Measurements from ENCODE around the gene DKC1.
"Not testable (repeated sequence)": the region's sequence is repeated elsewhere in the genome, so short reads cannot be mapped to it uniquely, and the experiment has no call there.

Gene DKC1

DNA sequence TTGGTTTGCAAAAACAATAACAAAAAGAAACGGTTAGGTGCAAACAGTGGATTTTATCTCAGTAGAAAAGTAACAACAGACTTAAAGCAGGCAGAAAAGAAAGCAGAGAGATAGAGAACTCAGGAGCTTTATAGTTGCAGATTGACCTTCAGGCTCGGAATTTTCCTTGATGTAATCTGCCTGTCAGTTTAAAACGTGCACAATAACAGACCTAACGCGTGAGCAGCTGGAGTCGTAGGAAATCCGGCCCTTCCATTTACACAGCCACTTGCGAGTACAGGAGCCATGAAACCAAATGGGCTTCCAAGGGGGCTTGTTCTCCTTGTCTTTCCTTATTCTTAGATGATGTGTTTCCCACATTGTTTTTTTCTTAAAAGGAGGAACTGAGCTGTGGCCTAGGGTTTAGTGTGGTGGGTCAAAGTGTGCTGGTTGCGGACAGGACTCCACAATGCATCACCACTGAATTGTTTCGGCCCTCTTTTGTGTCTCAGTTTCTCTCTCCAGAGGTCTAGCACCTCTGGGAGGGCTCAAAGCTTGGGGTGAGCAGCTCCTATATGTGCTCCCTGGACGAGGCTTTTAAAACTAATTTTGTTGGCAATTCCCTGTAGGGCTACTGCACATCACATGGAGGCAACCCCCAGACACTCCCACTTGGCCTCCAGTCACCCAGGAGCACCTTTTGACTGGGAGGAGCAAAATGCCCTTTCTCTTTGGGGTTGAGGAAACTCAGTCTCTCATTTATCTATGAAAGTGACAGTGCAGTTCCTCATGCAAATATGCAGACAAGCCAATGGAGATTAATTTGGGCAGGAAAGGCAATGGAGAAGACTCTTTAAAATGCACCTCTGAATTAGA is 56.5 kb downstream of the DKC1 start:
- no peak overlapping the region for H3K4me3 ChIP-seq (ENCODE audit: low read depth, low read length)
- TF ChIP-seq, protein P1, sequence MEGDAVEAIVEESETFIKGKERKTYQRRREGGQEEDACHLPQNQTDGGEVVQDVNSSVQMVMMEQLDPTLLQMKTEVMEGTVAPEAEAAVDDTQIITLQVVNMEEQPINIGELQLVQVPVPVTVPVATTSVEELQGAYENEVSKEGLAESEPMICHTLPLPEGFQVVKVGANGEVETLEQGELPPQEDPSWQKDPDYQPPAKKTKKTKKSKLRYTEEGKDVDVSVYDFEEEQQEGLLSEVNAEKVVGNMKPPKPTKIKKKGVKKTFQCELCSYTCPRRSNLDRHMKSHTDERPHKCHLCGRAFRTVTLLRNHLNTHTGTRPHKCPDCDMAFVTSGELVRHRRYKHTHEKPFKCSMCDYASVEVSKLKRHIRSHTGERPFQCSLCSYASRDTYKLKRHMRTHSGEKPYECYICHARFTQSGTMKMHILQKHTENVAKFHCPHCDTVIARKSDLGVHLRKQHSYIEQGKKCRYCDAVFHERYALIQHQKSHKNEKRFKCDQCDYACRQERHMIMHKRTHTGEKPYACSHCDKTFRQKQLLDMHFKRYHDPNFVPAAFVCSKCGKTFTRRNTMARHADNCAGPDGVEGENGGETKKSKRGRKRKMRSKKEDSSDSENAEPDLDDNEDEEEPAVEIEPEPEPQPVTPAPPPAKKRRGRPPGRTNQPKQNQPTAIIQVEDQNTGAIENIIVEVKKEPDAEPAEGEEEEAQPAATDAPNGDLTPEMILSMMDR (IDR thresholded peaks at IDR 0.05; ENCODE audit: control insufficient read depth, extremely low read depth, insufficient read depth), result no peak
- no peak for DNase-seq (ENCODE audit: low read depth)

DNA sequence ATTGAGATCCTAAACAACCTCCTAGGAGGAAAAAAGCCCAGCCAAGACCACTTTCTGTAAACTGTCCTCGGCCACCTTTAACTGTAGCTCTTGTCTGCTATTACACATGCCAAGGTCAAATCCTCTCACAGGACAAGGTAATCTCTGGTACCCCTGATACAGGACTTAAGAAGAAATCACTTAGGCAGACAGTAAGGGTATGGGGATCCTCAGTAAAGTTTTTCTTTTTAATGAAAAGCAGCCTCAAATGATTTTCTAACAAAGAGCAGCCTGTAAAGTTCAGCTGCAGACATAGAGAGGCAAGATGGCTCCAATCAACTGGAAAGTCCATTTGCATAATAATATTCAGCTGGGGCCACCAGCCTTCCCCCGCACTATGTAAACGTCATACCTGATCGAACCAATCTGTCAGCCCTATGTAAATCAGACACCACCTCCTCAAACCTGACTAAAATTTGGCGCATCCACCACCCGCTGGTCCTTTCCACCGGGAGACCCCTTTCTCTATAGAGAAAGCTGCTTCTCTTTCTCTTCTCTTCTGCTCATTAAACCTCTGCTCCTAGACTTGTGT is 57.2 kb downstream of the DKC1 start:
- TF ChIP-seq, protein P1 (IDR thresholded peaks at IDR 0.05; ENCODE audit: control insufficient read depth, extremely low read depth, insufficient read depth), result no peak
- H3K4me3 ChIP-seq (ENCODE audit: low read depth, low read length), result no peak overlapping the region
- no peak for DNase-seq (ENCODE audit: low read depth)

DNA sequence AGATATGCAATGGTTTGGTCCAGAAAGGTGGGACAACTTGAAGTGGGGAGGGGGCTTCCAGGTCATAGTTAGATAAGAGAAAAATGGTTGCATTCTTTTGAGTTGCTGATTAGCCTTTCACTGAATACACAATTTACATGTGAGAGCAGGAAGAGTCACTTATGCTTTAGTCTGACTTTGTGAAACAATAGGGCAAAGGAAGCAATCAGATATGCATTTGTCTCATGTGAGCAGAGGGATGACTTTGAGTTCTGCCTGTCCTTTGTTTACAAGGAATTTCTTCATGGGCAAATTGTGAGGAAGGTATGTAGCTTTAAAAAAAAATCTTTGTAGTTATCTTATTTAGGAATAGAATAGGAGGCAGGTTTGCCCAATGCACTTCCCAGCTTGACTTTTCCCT is 58.9 kb downstream of the DKC1 start:
- no peak overlapping the region for H3K4me3 ChIP-seq (ENCODE audit: low read depth, low read length)
- no peak for DNase-seq (ENCODE audit: low read depth)
- TF ChIP-seq, protein P1 (IDR thresholded peaks at IDR 0.05; ENCODE audit: control insufficient read depth, extremely low read depth, insufficient read depth), result no peak

DNA sequence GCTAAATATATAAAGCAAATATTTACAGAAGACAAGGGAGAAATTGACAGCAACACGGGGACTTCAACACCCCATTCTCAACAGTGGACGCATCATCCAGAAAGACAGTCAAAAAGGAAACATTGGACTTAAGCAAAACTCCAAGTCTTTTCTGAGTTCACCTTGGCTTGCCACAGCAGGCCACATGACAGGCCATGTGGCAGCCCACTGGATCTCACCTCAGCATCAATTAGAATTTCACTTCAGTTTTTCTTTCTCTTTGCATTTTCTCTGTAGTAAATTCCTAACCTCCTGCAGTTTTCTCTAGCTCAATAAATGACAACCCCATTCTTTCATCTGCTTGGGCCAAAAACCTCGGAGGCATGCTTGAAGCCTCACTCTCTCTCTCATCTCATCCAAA is 59.4 kb downstream of the DKC1 start:
- DNase-seq (ENCODE audit: low read depth), result no peak
- TF ChIP-seq, protein P1 (IDR thresholded peaks at IDR 0.05; ENCODE audit: control insufficient read depth, extremely low read depth, insufficient read depth), result no peak
- H3K4me3 ChIP-seq (ENCODE audit: low read depth, low read length), result no peak overlapping the region

DNA sequence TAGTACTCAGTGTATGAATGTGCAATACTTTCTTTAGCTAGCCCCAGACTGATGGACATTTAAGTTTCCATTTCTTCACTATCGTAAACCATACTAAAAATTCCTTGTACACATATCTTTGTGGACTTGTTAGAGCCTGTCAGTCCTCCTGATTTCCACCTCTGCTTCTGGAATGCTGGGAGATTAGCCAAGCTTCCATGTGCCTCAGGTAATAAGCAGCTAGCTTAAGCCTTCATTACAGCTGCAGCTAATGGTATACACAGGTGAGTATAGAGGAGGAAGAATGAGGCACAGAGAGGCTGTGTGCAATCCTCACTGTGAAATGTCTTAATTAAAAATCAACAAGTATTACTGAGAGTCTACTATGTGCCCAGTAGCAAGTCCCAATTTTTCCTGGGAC is 62.0 kb downstream of the DKC1 start:
- DNase-seq (ENCODE audit: low read depth), result no peak
- TF ChIP-seq, protein P1 (IDR thresholded peaks at IDR 0.05; ENCODE audit: control insufficient read depth, extremely low read depth, insufficient read depth), result no peak
- H3K4me3 ChIP-seq (ENCODE audit: low read depth, low read length), result no peak overlapping the region

DNA sequence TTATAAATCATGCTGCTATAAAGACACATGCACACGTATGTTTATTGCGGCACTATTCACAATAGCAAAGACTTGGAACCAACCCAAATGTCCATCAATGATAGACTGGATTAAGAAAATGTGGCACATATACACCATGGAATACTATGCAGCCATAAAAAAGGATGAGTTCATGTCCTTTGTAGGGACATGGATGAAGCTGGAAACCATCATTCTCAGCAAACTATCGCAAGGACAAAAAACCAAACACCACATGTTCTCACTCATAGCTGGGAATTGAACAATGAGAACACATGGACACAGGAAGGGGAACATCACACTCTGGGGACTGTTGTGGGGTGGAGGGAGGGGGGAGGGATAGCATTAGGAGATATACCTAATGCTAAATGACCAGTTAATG is 62.9 kb downstream of the DKC1 start:
- not testable (repeated sequence) for H3K4me3 ChIP-seq (ENCODE audit: low read depth, low read length); DNase-seq (ENCODE audit: low read depth)
